ENCODE measurements around the gene QRICH2. TPM values are rescaled to one million over a fixed set of nuclear protein-coding genes. Genes with fewer than 3 reads are reported as not detected.

The QRICH2 gene
- total RNA-seq, 3 donors from 2014 or later: 1.6 to 4.7 (median 3.2) TPM

GRCh38 chr17:76293106-76293505 lies 15.0 kb downstream of the QRICH2 start:
- intact Hi-C loops (cut with DNase I, micrococcal nuclease): no loop called here

GRCh38 chr17:76292567-76292966 lies 15.5 kb downstream of the QRICH2 start:
- no peaks in the 10 kb centered on the region for H3K36me3 ChIP-seq (ENCODE audit: low read depth)
- no peak overlapping the region for H3K4me3 ChIP-seq
- no peaks in the 10 kb centered on the region for H3K9me3 ChIP-seq
- no peak for TF ChIP-seq CTCF (IDR thresholded peaks at IDR 0.05)
- H3K4me1 ChIP-seq (ENCODE audit: low read depth): peaks cover 14% of the 10 kb centered on the region
- intact Hi-C loops (cut with DNase I, micrococcal nuclease): no loop called here
- peak in 1 of 3 donors; percentile 6 for DNase-seq
- ATAC-seq: no peak

More at GRCh38 chr17:76293106-76293505, 15.0 kb downstream of the QRICH2 start:
- Histone ChIP-seq H3K9me3 (no peaks in the 10 kb centered on the region), H3K4me3 (no peak overlapping the region), H3K4me1 (ENCODE audit: low read depth) (peaks cover 14% of the 10 kb centered on the region), H3K36me3 (ENCODE audit: low read depth) (no peaks in the 10 kb centered on the region)
- DNase-seq (no peak), ATAC-seq (no peak)
- no peak for TF ChIP-seq CTCF (IDR thresholded peaks at IDR 0.05)

DNA sequence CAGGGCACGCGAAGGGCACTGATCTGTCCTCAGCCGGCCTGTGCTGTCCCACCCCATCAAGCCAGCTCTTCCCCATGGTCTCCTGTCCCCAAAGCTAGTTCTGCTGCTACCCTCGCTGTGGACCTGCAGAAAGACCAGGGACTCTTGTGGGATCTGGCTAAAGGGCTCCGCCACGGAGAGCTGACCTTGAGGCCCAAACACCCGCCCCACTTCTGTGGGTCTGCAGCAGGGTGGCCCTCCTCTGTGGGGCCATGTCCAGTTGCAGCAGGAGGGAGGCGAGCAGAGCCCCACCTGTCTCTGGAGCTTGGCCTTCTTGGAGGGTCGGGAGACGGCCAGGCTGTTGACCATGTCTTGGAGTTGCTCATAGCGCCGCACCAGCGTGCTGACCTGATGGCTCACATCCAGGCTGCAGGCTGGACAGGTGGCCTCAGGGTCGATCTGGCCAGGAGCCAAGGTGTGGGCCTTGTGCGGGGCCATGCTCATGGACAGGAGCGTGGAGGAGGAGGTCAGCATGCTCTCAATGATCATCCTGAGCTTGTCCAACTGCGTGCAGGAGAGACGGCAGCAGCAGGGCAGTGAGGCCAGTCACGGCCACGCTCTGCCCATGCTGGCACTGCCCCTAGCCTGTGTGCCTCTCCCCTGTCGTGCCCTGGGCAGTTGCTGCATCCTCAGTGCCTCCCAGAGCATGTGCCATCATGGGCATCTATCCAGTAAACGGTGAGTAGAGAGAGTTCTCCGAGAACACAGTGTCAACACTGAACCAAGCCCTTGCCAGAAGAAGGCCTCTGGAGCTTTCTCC lies 26.3 kb downstream of the QRICH2 start:
- no peaks in the 10 kb centered on the region for H3K9me3 ChIP-seq
- H3K4me1 ChIP-seq (ENCODE audit: low read depth): peaks cover 9% of the 10 kb centered on the region
- no peak for DNase-seq
- H3K36me3 ChIP-seq (ENCODE audit: low read depth): no peaks in the 10 kb centered on the region
- intact Hi-C loops (cut with DNase I, micrococcal nuclease): no loop called here
- no peak for TF ChIP-seq CTCF (IDR thresholded peaks at IDR 0.05)
- H3K4me3 ChIP-seq: no peak overlapping the region
- no peak for ATAC-seq

- H3K9me3 ChIP-seq: no peaks in the 10 kb centered on the region
- no peak for TF ChIP-seq CTCF (IDR thresholded peaks at IDR 0.05)
- ATAC-seq (no peak), DNase-seq (no peak)
- no peak overlapping the region for H3K4me3 ChIP-seq
- no peaks in the 10 kb centered on the region for H3K36me3 ChIP-seq (ENCODE audit: low read depth)
- intact Hi-C loops (cut with DNase I, micrococcal nuclease): no loop called here
- peaks cover 9% of the 10 kb centered on the region for H3K4me1 ChIP-seq (ENCODE audit: low read depth)
Observed at GRCh38 chr17:76280650-76281049, 27.4 kb downstream of the QRICH2 start.

- TF ChIP-seq CTCF (IDR thresholded peaks at IDR 0.05): no peak
- no peak for ATAC-seq
- intact Hi-C loops (cut with DNase I, micrococcal nuclease): loop anchor here (5.0 to 10.0 kb wide), 2 partner anchors 95 to 158 kb away; no protein-coding TSS in a partner anchor
Observed at GRCh38 chr17:76279742-76280287, 28.3 kb downstream of the QRICH2 start.

More at GRCh38 chr17:76279742-76280287, 28.3 kb downstream of the QRICH2 start:
- peak in 1 of 3 donors; percentile 51 for DNase-seq
- Histone ChIP-seq H3K4me1 (ENCODE audit: low read depth) (peaks cover 9% of the 10 kb centered on the region), H3K4me3 (no peak overlapping the region), H3K9me3 (no peaks in the 10 kb centered on the region), H3K36me3 (ENCODE audit: low read depth) (no peaks in the 10 kb centered on the region)

Data from mucosa of descending colon (tissue), 3 donors.